Measurements from ENCODE around the gene CD28.
"Not testable (repeated sequence)": the region's sequence is repeated elsewhere in the genome, so short reads cannot be mapped to it uniquely, and the experiment has no call there.

The CD28 gene

GRCh38 chr2:203780231-203780630 lies 73.8 kb downstream of the CD28 start:
- H3K27ac ChIP-seq = no peak overlapping the region
- TF ChIP-seq CTCF (conservative IDR thresholded peaks at IDR 0.05) = no peak

GRCh38 chr2:203781151-203781550 lies 74.7 kb downstream of the CD28 start:
- no peak for TF ChIP-seq CTCF (conservative IDR thresholded peaks at IDR 0.05)
- no peak overlapping the region for H3K27ac ChIP-seq

GRCh38 chr2:203782262-203782976 lies 76.0 kb downstream of the CD28 start:
- H3K27ac ChIP-seq = no peak overlapping the region; the same call in 1 of the 2 replicates
- peak; percentile 71 for TF ChIP-seq CTCF (conservative IDR thresholded peaks at IDR 0.05)

GRCh38 chr2:203783496-203784203 lies 77.2 kb downstream of the CD28 start:
- no peak overlapping the region for H3K27ac ChIP-seq
- no peak for TF ChIP-seq CTCF (conservative IDR thresholded peaks at IDR 0.05)

- H3K27ac ChIP-seq = not testable (repeated sequence)
Observed at GRCh38 chr2:203784710-203785270, 78.4 kb downstream of the CD28 start.

GRCh38 chr2:203785391-203786110 lies 79.1 kb downstream of the CD28 start:
- not testable (repeated sequence) for H3K27ac ChIP-seq

GRCh38 chr2:203786549-203787351 lies 80.3 kb downstream of the CD28 start:
- TF ChIP-seq CTCF (conservative IDR thresholded peaks at IDR 0.05) = no peak
- H3K27ac ChIP-seq = no peak overlapping the region

- no peak for TF ChIP-seq CTCF (conservative IDR thresholded peaks at IDR 0.05)
Observed at GRCh38 chr2:203787979-203788378, 81.5 kb downstream of the CD28 start.

More at GRCh38 chr2:203787979-203788378, 81.5 kb downstream of the CD28 start:
- no peak overlapping the region for H3K27ac ChIP-seq

Data from VCaP (cell line).